Body of pancreas (tissue), 4 donors: ENCODE results near the gene SETD9. TPM values are rescaled to one million over a fixed set of nuclear protein-coding genes. Genes with fewer than 3 reads are reported as not detected.

Experiments used
- ATAC-seq: fragments of 150-250 bp; one replicate; pipeline ENCODE4 v1.9.1; 2016
- DNase-seq, 4 donors: peaks; one replicate each; pipeline ENCODE4 v3.0.0-alpha.2; 2019
- H3K27ac ChIP-seq, 4 donors: fragments of 200-600 bp; sonication (generic); 1 replicate in 3 of 4; 2 replicates in 1 of 4; pipeline versions ENCODE4 v1.5.1 to v1.6.1; 2016 to 2019; ENCODE audit warnings: mild to moderate bottlenecking in 1 of 4, mixed read lengths in 1 of 4, moderate library complexity in 1 of 4
- H3K27me3 ChIP-seq, 2 donors: fragments of 200-600 bp; sonication (generic); one replicate each; pipeline ENCODE4 v1.6.0; 2016; ENCODE audit warnings: mild to moderate bottlenecking in 1 of 2
- H3K36me3 ChIP-seq, 2 donors: fragments of 200-600 bp; sonication (generic); replicated peaks in 1 of 2; 2 replicates each; pipeline ENCODE4 v1.5.1; 2016; ENCODE audit warnings: low read depth in 2 of 2; ENCODE audit not compliant: insufficient read depth in 1 of 2
- H3K4me1 ChIP-seq: fragments of 200-600 bp; sonication (generic); one replicate; pipeline ENCODE4 v1.6.0; 2016
- H3K4me3 ChIP-seq, 2 donors: fragments of 200-600 bp; sonication (generic); 1 replicate in 1 of 2; 2 replicates in 1 of 2; pipeline ENCODE4 v1.5.1; 2016 to 2019
- H3K9me3 ChIP-seq, 3 donors: fragments of 200-600 bp; sonication (generic); 1 replicate in 2 of 3; 2 replicates in 1 of 3; pipeline ENCODE4 v1.5.1; 2016
- POLR2A ChIP-seq, 3 donors: fragments of 450-650 bp; IDR thresholded peaks; one replicate each; pipeline ENCODE4 v1.6.1; 2016; ENCODE audit warnings: antibody characterized with exemption in 3 of 3, mild to moderate bottlenecking in 2 of 3
- WGBS, 2 donors: methylation state at CpG; one replicate each; pipeline ENCODE4 v1.1.5; 2017; 5-methylcytosine and 5-hydroxymethylcytosine counted together
- intact Hi-C: fragments of 100-400 bp; cut with DNase I; formaldehyde crosslinking; loops from one replicate; pipeline ENCODE4 v1.15.1; 2023
- total RNA-seq, 2 donors: library from RNA; depleted of rRNA; stranded (reverse); fragments of >200 nt; gene quantifications; one replicate each; pipeline ENCODE4 v1.1.0, GENCODE V29; 2016
- TF ChIP-seq, protein P1 (sequence below), 7 experiments: fragments of 450-650 bp in 4 of 7; fragments of 200-600 bp in 3 of 7; sonication (generic) in 3 of 7; IDR thresholded peaks; one replicate each; pipeline ENCODE4 v1.5.1; 2016 to 2019; ENCODE audit warnings: antibody characterized with exemption in 7 of 7

Gene SETD9
- total RNA-seq, 2 donors from 2014 or later = 4.6 to 10.1 TPM

DNA sequence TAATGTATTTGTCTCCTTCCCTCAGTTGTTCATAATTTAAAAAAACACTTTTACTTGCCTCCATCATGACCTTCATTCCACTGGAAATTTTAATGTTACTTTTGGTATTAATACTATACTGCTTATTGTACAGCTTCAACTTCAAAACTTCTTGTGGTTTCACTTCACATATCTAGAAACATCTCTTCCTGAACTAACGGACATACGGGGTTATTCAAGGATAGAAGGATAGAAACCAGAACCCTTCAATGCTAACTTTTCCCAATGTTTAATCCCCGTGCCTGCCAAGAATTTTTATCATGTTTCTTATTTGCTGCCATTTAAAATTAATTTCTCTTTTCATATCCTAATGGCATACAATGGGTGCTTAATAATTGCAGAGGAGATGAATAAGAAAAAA lies 36.3 kb upstream of the SETD9 start:
- Histone ChIP-seq H3K27ac (no peak overlapping the region), H3K9me3 (no peaks in the 10 kb centered on the region), H3K4me3 (no peak overlapping the region), H3K36me3 (peaks cover 7 to 31% of the 10 kb centered on the region in 2 donors), H3K27me3 (no peaks in the 10 kb centered on the region), H3K4me1 (no peaks in the 10 kb centered on the region)
- no peak for TF ChIP-seq POLR2A (IDR thresholded peaks at IDR 0.05)
- TF ChIP-seq, protein P1, sequence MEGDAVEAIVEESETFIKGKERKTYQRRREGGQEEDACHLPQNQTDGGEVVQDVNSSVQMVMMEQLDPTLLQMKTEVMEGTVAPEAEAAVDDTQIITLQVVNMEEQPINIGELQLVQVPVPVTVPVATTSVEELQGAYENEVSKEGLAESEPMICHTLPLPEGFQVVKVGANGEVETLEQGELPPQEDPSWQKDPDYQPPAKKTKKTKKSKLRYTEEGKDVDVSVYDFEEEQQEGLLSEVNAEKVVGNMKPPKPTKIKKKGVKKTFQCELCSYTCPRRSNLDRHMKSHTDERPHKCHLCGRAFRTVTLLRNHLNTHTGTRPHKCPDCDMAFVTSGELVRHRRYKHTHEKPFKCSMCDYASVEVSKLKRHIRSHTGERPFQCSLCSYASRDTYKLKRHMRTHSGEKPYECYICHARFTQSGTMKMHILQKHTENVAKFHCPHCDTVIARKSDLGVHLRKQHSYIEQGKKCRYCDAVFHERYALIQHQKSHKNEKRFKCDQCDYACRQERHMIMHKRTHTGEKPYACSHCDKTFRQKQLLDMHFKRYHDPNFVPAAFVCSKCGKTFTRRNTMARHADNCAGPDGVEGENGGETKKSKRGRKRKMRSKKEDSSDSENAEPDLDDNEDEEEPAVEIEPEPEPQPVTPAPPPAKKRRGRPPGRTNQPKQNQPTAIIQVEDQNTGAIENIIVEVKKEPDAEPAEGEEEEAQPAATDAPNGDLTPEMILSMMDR (IDR thresholded peaks at IDR 0.05) = no peak
- intact Hi-C loops = no loop called here
- 55 to 64% methylated on average over 3 of the region's 3 CpGs for WGBS, 2 donors
- DNase-seq (no peak), ATAC-seq (no peak)

DNA sequence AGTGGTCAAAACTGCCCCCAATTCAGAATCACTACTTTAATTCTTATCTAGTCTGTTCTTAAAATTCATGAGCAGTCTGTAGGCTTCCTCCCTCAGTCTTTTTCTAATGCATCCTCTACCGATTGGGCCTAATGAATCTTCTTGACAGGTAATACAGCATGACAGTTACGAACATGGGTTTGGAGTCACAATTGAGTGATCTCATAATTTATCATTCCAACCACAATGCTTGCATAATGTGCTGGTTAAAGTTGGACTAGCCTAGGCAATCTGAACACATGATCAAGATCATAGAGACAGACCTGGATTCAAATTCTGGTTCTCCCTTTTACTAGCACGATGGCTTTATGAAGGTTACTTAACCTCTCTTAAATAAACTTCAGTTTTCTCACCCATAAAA lies 33.1 kb upstream of the SETD9 start:
- H3K36me3 ChIP-seq = peaks cover 7 to 43% of the 10 kb centered on the region in 2 donors

GRCh38 chr5:56881571-56881970 lies 27.8 kb upstream of the SETD9 start:
- H3K27ac ChIP-seq = no peak overlapping the region
- intact Hi-C loops = no loop called here
- no peak for DNase-seq
- no peaks in the 10 kb centered on the region for H3K9me3 ChIP-seq
- TF ChIP-seq, protein P1 (IDR thresholded peaks at IDR 0.05) = no peak
- no peak for TF ChIP-seq POLR2A (IDR thresholded peaks at IDR 0.05)
- H3K27me3 ChIP-seq = no peaks in the 10 kb centered on the region
- peaks cover 5 to 46% of the 10 kb centered on the region in 2 donors for H3K36me3 ChIP-seq
- no peak for ATAC-seq
- no peak overlapping the region for H3K4me3 ChIP-seq
- H3K4me1 ChIP-seq = no peaks in the 10 kb centered on the region
- WGBS, 2 donors = 89 to 97% methylated on average over 5 of the region's 5 CpGs

More for the DNA sequence above, 33.1 kb upstream of the SETD9 start:
- Histone ChIP-seq H3K4me1 (no peaks in the 10 kb centered on the region), H3K4me3 (no peak overlapping the region), H3K27ac (no peak overlapping the region), H3K27me3 (no peaks in the 10 kb centered on the region), H3K9me3 (no peaks in the 10 kb centered on the region)
- no peak for DNase-seq
- intact Hi-C loops = no loop called here
- no peak for ATAC-seq
- no peak for TF ChIP-seq POLR2A (IDR thresholded peaks at IDR 0.05)
- TF ChIP-seq, protein P1 (IDR thresholded peaks at IDR 0.05) = no peak
- 57 to 67% methylated on average over 3 of the region's 3 CpGs for WGBS, 2 donors

- Histone ChIP-seq H3K9me3 (no peaks in the 10 kb centered on the region), H3K27me3 (no peaks in the 10 kb centered on the region), H3K4me1 (no peaks in the 10 kb centered on the region), H3K27ac (no peak overlapping the region), H3K36me3 (peaks cover 0 to 6% of the 10 kb centered on the region in 2 donors), H3K4me3 (no peak overlapping the region)
- WGBS, 2 donors = 91 to 94% methylated on average over 5 of the region's 5 CpGs
- intact Hi-C loops = no loop called here
- DNase-seq (no peak), ATAC-seq (no peak)
- TF ChIP-seq POLR2A (IDR thresholded peaks at IDR 0.05) = no peak
- TF ChIP-seq, protein P1 (IDR thresholded peaks at IDR 0.05) = no peak
Observed at GRCh38 chr5:56893251-56893951, 16.0 kb upstream of the SETD9 start.

- H3K4me3 ChIP-seq = no peak overlapping the region
- no peaks in the 10 kb centered on the region for H3K9me3 ChIP-seq
- 89 to 96% methylated on average over 4 of the region's 4 CpGs for WGBS, 2 donors
- TF ChIP-seq POLR2A (IDR thresholded peaks at IDR 0.05) = no peak
- TF ChIP-seq, protein P1 (IDR thresholded peaks at IDR 0.05) = no peak
- H3K4me1 ChIP-seq = no peaks in the 10 kb centered on the region
- no peak for DNase-seq
- H3K27me3 ChIP-seq = no peaks in the 10 kb centered on the region
- intact Hi-C loops = no loop called here
- no peak for ATAC-seq
- H3K27ac ChIP-seq = no peak overlapping the region
- H3K36me3 ChIP-seq = no peaks in the 10 kb centered on the region
Observed at GRCh38 chr5:56896763-56897162, 12.6 kb upstream of the SETD9 start.
